Measurements from ENCODE around the gene CCNK.
A peak's percentile ranks its signal among the peaks of the same experiment; 100 is the strongest.

CCNK gene

DNA sequence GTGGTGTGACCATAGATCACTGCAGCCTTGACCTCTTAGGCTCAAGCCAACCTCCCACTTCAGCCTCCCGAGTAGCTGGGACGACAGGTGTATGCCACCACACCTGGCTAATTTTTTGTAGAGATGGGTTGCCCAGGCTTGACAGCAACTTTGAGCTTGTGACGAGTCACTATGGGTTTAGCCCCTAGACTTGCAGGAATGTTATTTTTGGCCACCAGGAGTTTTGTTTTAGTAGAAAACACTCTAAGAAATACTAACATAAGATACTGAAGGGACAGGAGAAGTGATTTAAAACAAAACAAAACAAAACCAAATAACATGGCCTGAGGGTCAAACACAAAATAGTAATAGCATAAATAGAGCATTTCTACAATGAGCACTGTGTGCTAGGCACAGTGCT lies 27.0 kb upstream of the CCNK start:
- Mint-ChIP-seq H3K27me3 (no peaks in the 10 kb centered on the region), H3K4me3 (no peak overlapping the region), H3K36me3 (ENCODE audit: low read depth) (peaks cover 95% of the 10 kb centered on the region), H3K9me3 (no peaks in the 10 kb centered on the region), H3K4me1 (ENCODE audit: low read depth) (no peaks in the 10 kb centered on the region), H3K27ac (no peak overlapping the region)
- intact Hi-C loops (cut with micrococcal nuclease): no loop called here

DNA sequence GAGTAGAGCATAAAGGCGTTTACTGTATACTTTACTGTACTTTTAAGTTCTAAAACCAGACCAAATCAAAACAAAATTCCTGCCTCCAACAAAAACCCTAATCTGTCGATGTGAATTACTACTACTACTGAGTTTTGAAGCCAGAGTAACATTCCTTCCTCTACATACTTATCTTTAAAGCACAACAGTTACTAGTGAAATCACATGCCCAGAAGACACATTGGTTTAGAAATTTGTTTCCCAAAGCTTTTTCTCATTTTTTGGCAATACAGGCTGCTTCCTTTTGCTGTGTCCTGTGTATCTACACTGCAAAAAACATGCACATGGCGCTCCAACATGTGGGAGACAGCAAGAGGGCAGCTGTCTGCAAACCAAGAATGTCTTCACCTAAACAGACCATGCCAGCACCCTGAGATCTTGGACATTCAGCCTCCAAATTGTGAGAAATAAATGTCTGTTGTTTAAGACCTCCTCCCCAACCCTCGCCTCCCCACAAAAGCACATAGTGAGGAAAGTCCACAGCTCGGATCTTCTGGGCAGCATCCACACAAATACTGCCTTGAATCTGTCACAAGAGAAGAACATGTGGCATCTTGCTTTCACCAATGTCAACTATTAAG lies 21.6 kb upstream of the CCNK start:
- H3K4me3 Mint-ChIP-seq: no peak overlapping the region
- H3K36me3 Mint-ChIP-seq (ENCODE audit: low read depth): peaks cover 97% of the 10 kb centered on the region
- no peaks in the 10 kb centered on the region for H3K27me3 Mint-ChIP-seq
- H3K27ac Mint-ChIP-seq: no peak overlapping the region
- H3K9me3 Mint-ChIP-seq: no peaks in the 10 kb centered on the region
- peaks cover 11% of the 10 kb centered on the region for H3K4me1 Mint-ChIP-seq (ENCODE audit: low read depth)
- intact Hi-C loops (cut with micrococcal nuclease): no loop called here

DNA sequence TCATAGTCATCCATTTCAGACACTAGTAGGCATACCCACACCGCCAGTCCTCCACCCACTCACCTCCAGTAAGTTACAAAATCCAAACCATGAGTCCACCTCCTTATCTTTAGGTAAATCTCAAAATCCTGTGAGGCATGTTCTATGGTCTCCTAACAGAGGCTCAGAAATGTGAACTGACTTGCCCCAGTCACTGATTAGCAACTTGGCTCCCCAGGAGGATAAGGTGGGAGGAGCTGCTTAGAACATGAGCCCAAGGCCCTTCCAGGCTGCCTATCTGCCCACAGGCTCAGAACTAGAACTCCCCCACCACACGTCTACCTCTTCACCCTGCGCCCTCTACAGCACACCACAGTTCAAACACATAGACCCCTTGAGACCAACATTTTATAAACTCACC lies 20.4 kb upstream of the CCNK start:
- H3K9me3 Mint-ChIP-seq: no peaks in the 10 kb centered on the region
- H3K36me3 Mint-ChIP-seq (ENCODE audit: low read depth): peaks cover 96% of the 10 kb centered on the region
- intact Hi-C loops (cut with micrococcal nuclease): no loop called here
- no peak overlapping the region for H3K4me3 Mint-ChIP-seq
- peaks cover 11% of the 10 kb centered on the region for H3K4me1 Mint-ChIP-seq (ENCODE audit: low read depth)
- H3K27ac Mint-ChIP-seq: no peak overlapping the region
- no peaks in the 10 kb centered on the region for H3K27me3 Mint-ChIP-seq

DNA sequence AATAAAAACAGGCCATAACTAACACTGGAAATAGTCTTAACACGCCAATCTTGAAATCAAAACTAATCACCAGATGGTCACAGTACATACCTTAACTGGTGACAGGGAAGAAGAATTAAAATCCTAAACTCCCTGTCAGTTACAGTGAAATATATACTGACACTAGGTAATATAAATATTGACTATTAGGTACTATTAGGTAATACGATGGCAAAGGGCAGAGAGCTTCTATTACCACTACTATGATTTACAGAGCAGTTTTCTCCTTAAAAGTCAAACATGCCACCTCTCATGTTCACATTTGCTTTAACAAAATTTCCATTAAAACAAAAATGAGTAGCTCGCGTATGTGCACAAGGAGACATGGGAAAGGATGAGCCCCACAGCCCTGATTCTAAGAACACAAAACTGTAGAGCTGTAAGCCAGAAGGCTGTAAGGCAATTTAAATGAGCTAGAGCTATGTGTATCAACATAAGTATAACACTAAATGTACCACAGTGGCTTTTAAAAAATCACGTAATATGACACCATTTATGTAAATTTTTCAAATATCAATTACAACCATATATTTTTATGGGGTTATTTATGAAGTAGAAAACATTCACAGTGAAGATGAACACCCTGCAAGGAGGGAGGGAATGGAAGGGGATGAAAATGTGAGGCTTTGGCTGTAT lies 19.7 kb upstream of the CCNK start:
- H3K4me3 Mint-ChIP-seq: no peak overlapping the region
- peaks cover 90% of the 10 kb centered on the region for H3K36me3 Mint-ChIP-seq (ENCODE audit: low read depth)
- intact Hi-C loops (cut with micrococcal nuclease): no loop called here
- no peaks in the 10 kb centered on the region for H3K9me3 Mint-ChIP-seq
- H3K27me3 Mint-ChIP-seq: no peaks in the 10 kb centered on the region
- H3K4me1 Mint-ChIP-seq (ENCODE audit: low read depth): peaks cover 11% of the 10 kb centered on the region
- no peak overlapping the region for H3K27ac Mint-ChIP-seq

- Mint-ChIP-seq H3K27ac (no peak overlapping the region), H3K4me3 (no peak overlapping the region), H3K27me3 (no peaks in the 10 kb centered on the region), H3K36me3 (ENCODE audit: low read depth) (peaks cover 84% of the 10 kb centered on the region), H3K9me3 (no peaks in the 10 kb centered on the region), H3K4me1 (ENCODE audit: low read depth) (peaks cover 11% of the 10 kb centered on the region)
- intact Hi-C loops (cut with micrococcal nuclease): no loop called here
These were observed 19.0 kb upstream of the CCNK start for GRCh38 chr14:99462210-99462609.

GRCh38 chr14:99463974-99464373 lies 17.2 kb upstream of the CCNK start:
- Mint-ChIP-seq H3K36me3 (ENCODE audit: low read depth) (peaks cover 73% of the 10 kb centered on the region), H3K4me1 (ENCODE audit: low read depth) (peaks cover 29% of the 10 kb centered on the region), H3K27me3 (no peaks in the 10 kb centered on the region), H3K27ac (no peak overlapping the region), H3K4me3 (no peak overlapping the region), H3K9me3 (no peaks in the 10 kb centered on the region)
- intact Hi-C loops (cut with micrococcal nuclease): no loop called here

- H3K27me3 Mint-ChIP-seq: no peaks in the 10 kb centered on the region
These were observed 15.9 kb upstream of the CCNK start for GRCh38 chr14:99465288-99465687.

DNA sequence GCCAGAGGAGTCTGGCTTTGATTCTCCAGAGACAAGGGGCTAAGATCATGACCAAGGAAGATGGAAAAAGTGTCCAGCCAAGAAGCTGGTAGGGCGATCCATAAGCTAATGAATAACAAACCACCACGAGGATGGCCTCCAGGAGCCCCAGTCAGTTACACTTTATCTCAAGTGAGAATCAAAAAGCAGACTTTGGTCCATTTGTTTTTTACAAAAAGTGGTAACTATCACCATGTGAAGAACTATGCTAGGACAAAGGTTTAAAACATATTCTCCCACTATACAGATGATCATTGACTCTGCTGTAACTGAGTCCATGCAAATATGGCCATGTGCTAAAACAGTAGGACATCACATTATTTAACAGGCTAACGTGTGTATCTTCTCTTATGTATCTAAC lies 14.5 kb upstream of the CCNK start:
- Mint-ChIP-seq H3K27ac (no peak overlapping the region), H3K4me3 (no peak overlapping the region), H3K9me3 (no peaks in the 10 kb centered on the region), H3K36me3 (ENCODE audit: low read depth) (peaks cover 47% of the 10 kb centered on the region), H3K27me3 (no peaks in the 10 kb centered on the region), H3K4me1 (ENCODE audit: low read depth) (peaks cover 49% of the 10 kb centered on the region)
- intact Hi-C loops (cut with micrococcal nuclease): no loop called here

More at GRCh38 chr14:99465288-99465687, 15.9 kb upstream of the CCNK start:
- Mint-ChIP-seq H3K4me3 (no peak overlapping the region), H3K4me1 (ENCODE audit: low read depth) (peaks cover 42% of the 10 kb centered on the region), H3K36me3 (ENCODE audit: low read depth) (peaks cover 60% of the 10 kb centered on the region), H3K27ac (no peak overlapping the region), H3K9me3 (no peaks in the 10 kb centered on the region)
- intact Hi-C loops (cut with micrococcal nuclease): no loop called here

DNA sequence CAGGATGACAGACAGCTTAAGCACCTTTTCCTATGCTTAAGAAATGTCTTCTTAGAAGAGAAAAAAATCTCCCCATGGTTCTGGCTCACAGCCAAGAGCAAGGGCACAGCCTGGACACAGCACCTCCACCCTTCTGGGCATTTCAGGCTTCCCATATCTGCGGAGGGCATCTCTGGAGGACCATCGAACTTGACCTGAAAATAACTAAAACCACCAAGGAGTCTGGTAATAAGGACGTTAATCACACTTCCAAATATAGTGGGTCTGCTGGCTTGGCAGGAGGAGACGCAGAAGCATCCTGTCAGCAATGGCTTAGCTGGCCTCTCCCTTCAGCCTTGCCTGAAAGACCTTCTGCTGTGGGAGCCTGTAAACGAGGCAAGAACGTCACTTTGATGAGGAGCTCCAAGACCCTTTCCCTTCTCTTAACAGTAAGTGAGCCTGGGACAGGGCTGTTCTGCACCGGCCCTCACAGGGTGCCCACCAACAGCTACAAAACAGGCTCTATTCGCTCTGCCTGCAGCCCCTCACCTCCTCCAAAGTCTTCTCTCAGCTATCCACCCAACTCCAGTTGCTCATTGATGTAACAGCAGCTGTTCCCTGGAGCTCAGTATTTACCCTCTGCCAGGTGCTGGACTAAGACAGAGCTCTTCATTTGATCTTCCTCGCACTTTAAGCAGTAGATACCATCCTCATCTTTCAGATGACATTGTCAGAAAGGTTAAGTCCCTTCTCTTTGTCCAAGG lies 13.7 kb upstream of the CCNK start:
- H3K27ac Mint-ChIP-seq: no peak overlapping the region
- no peaks in the 10 kb centered on the region for H3K27me3 Mint-ChIP-seq
- intact Hi-C loops (cut with micrococcal nuclease): no loop called here
- H3K4me3 Mint-ChIP-seq: no peak overlapping the region
- H3K9me3 Mint-ChIP-seq: no peaks in the 10 kb centered on the region
- peaks cover 39% of the 10 kb centered on the region for H3K36me3 Mint-ChIP-seq (ENCODE audit: low read depth)
- peaks cover 42% of the 10 kb centered on the region for H3K4me1 Mint-ChIP-seq (ENCODE audit: low read depth)

DNA sequence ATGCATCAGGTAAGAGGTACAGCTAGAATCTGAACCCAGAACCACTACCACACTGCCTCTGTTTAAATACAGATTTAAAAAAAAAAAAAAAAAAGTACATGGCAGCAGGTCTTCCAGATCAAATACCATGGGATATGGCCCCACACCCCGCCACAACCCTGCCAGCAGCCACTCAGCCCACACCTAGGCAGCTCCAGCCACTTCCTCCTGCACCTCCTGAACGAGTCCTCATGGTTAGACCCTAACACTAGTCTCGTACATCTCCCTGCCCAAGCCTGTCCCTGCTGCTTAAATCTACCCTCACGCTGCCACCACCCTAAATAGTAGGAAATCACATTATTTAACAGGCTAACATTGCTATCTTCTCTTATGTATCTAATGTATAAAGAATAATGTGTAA lies 13.1 kb upstream of the CCNK start:
- Mint-ChIP-seq H3K4me1 (ENCODE audit: low read depth) (peaks cover 44% of the 10 kb centered on the region), H3K27ac (no peak overlapping the region)

DNA sequence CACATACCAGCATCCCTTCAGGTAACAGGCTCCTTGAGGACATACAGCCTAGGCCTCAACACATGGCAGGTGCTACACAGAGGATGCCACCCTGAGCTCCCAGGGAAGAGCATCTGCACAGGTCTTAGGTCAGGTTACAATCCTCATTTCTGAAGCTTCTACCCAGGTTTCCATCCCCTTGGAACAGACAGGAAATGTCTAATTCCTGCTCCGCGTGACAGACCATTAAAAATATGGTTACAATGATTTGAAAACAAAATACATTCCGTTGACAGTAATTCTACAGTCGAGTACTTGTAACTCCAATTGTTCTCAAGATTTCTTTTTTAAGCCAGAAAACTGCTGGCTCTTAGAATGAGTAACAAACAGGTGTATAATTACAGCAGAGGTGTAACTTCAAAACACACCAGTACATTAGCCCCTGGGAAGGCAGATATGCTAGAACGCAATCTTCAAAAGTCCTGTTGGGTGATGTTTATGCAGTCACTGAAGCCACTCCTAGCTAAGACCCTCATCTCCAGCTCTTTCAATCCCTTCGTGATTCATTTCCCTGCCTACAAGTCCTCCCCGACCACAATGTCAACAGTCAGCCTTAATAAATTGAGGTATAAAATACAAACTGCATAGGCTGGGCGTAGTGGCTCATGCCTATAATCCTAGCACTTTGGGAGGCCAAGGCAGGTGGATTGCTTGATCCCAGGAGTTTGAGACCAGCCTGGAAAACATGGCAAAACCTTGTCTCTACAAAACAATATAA lies 12.2 kb upstream of the CCNK start:
- H3K27me3 Mint-ChIP-seq: no peaks in the 10 kb centered on the region
- no peaks in the 10 kb centered on the region for H3K9me3 Mint-ChIP-seq
- H3K4me3 Mint-ChIP-seq: no peak overlapping the region
- H3K4me1 Mint-ChIP-seq (ENCODE audit: low read depth): peaks cover 51% of the 10 kb centered on the region
- peak overlapping the region; percentile 25 for H3K27ac Mint-ChIP-seq
- peaks cover 24% of the 10 kb centered on the region for H3K36me3 Mint-ChIP-seq (ENCODE audit: low read depth)
- intact Hi-C loops (cut with micrococcal nuclease): no loop called here

More for the DNA sequence above, 13.1 kb upstream of the CCNK start:
- Mint-ChIP-seq H3K4me3 (no peak overlapping the region), H3K36me3 (ENCODE audit: low read depth) (peaks cover 33% of the 10 kb centered on the region), H3K9me3 (no peaks in the 10 kb centered on the region), H3K27me3 (no peaks in the 10 kb centered on the region)
- intact Hi-C loops (cut with micrococcal nuclease): no loop called here

DNA sequence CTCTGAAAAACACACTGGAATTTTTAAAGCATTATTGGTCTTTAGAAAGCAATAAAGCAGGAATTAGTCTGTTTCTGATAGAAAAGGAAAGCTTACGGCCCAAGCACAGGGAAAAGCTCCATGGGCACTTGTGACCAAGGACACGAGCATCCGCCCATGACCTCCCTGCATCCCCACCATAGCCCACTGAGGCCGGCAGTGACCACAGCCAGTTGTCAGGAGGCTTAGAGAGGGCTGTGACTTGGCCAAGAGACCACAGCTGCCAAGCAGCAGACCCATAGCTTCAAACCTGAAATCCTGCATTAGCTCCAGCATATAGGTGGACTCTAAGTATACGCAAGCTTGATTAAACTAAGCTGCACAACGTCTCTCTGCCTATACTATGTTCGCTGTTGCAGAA lies 9.5 kb upstream of the CCNK start:
- no peaks in the 10 kb centered on the region for H3K9me3 Mint-ChIP-seq
- intact Hi-C loops (cut with micrococcal nuclease): no loop called here
- peaks cover 61% of the 10 kb centered on the region for H3K4me1 Mint-ChIP-seq (ENCODE audit: low read depth)

DNA sequence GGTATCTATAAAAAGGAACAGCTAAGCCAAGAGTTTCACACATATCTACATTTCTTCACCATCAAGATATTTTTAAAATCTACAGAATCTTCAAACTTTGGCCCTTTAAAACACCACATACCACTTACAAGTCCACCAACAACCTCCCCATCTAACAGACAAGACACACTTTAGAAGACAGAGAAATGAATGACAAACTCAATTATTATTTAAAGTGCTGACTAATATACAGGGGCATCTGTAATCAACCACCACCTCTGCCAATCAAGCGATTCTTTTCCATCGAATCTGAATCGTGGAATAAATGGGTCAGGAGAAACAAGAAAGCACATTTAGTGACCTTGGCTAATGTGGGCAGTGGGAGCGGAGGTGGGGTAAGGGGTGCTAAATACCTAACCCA lies 8.3 kb upstream of the CCNK start:
- no peaks in the 10 kb centered on the region for H3K9me3 Mint-ChIP-seq
- no peak overlapping the region for H3K4me3 Mint-ChIP-seq
- H3K36me3 Mint-ChIP-seq (ENCODE audit: low read depth): no peaks in the 10 kb centered on the region
- H3K27ac Mint-ChIP-seq: no peak overlapping the region
- H3K4me1 Mint-ChIP-seq (ENCODE audit: low read depth): peaks cover 55% of the 10 kb centered on the region
- no peaks in the 10 kb centered on the region for H3K27me3 Mint-ChIP-seq
- intact Hi-C loops (cut with micrococcal nuclease): no loop called here

More for the DNA sequence above, 9.5 kb upstream of the CCNK start:
- H3K36me3 Mint-ChIP-seq (ENCODE audit: low read depth): peaks cover 7% of the 10 kb centered on the region
- H3K27ac Mint-ChIP-seq: no peak overlapping the region
- no peaks in the 10 kb centered on the region for H3K27me3 Mint-ChIP-seq
- H3K4me3 Mint-ChIP-seq: no peak overlapping the region

- H3K4me1 Mint-ChIP-seq (ENCODE audit: low read depth): peaks cover 55% of the 10 kb centered on the region
These were observed 7.8 kb upstream of the CCNK start for GRCh38 chr14:99473458-99473857.

More at GRCh38 chr14:99473458-99473857, 7.8 kb upstream of the CCNK start:
- intact Hi-C loops (cut with micrococcal nuclease): no loop called here
- no peaks in the 10 kb centered on the region for H3K27me3 Mint-ChIP-seq
- no peak overlapping the region for H3K27ac Mint-ChIP-seq
- no peak overlapping the region for H3K4me3 Mint-ChIP-seq
- no peaks in the 10 kb centered on the region for H3K9me3 Mint-ChIP-seq
- H3K36me3 Mint-ChIP-seq (ENCODE audit: low read depth): peaks cover 4% of the 10 kb centered on the region

All from dendritic cell treated with granulocyte-macrophage colony-stimulating factor and Interleukin-4, amounts not matched to agents 40 ng/mL and 50 ng/mL, for 4 days (primary cell).